Hepatocyte (in vitro differentiated cells): ENCODE measurements around the gene TRIM44.
"Not testable (repeated sequence)": the region's sequence is repeated elsewhere in the genome, so short reads cannot be mapped to it uniquely, and the experiment has no call there.

Source experiments
- EZH2 ChIP-seq: fragments of 200-600 bp; sonication (generic); IDR thresholded peaks from 2 replicates; pipeline ENCODE4 v1.6.1; 2016; ENCODE audit warnings: antibody characterized with exemption, mild to moderate bottlenecking, borderline replicate concordance
- EZH2phosphoT487 ChIP-seq: fragments of 200-600 bp; sonication (generic); IDR thresholded peaks from one replicate; pipeline ENCODE4 v1.6.1; 2018; ENCODE audit warnings: antibody characterized with exemption, mild to moderate bottlenecking, low read depth, moderate library complexity; ENCODE audit not compliant: unreplicated experiment, severe bottlenecking
- TF ChIP-seq, protein P1 (sequence below): fragments of 200-600 bp; sonication (generic); IDR thresholded peaks from 2 replicates; pipeline ENCODE4 v1.5.1; 2016; ENCODE audit warnings: antibody characterized with exemption, mild to moderate bottlenecking; ENCODE audit not compliant: poor library complexity

DNA sequence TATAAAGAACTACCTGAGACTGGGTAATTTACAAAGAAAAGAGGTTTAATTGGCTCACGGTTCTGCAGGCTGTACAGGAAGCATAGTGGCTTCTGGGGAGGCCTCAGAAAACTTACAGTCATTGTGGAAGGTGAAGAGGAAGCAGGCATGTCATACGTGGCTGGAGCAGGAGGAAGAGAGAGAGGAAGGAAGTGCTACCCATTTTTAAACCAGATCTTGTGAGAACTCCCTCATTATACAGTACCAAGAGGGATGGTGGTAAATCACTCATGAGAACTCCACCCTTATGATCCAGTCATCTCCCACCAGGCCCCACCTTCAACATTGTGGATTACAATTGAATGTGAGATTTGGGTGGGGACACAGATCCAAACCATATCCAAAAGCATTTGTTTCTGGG, 53.1 kb downstream of the TRIM44 start:
- not testable (repeated sequence) for TF ChIP-seq EZH2, EZH2phosphoT487
- TF ChIP-seq, protein P1, sequence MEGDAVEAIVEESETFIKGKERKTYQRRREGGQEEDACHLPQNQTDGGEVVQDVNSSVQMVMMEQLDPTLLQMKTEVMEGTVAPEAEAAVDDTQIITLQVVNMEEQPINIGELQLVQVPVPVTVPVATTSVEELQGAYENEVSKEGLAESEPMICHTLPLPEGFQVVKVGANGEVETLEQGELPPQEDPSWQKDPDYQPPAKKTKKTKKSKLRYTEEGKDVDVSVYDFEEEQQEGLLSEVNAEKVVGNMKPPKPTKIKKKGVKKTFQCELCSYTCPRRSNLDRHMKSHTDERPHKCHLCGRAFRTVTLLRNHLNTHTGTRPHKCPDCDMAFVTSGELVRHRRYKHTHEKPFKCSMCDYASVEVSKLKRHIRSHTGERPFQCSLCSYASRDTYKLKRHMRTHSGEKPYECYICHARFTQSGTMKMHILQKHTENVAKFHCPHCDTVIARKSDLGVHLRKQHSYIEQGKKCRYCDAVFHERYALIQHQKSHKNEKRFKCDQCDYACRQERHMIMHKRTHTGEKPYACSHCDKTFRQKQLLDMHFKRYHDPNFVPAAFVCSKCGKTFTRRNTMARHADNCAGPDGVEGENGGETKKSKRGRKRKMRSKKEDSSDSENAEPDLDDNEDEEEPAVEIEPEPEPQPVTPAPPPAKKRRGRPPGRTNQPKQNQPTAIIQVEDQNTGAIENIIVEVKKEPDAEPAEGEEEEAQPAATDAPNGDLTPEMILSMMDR = not testable (repeated sequence)
